Stimulated activated CD4-positive, alpha-beta T cell treated with anti-CD3 and anti-CD28 coated beads, Interleukin-12 subunit alpha, Interleukin-12 subunit beta, amount 100 ng/mL, for 4 hours (primary cell): ENCODE data around the gene ATXN7L1.

Experiments used
- DNase-seq: peaks from one replicate; pipeline ENCODE4 v3.0.0-alpha.2; 2020

ATXN7L1 gene

GRCh38 chr7:105769901-105770628 lies 106.3 kb downstream of the ATXN7L1 start:
- no peak for DNase-seq

- DNase-seq = no peak
Measured at GRCh38 chr7:105768898-105769507, 107.4 kb downstream of the ATXN7L1 start.

GRCh38 chr7:105768117-105768516 lies 108.3 kb downstream of the ATXN7L1 start:
- no peak for DNase-seq

- DNase-seq = no peak
Measured at GRCh38 chr7:105766421-105767073, 109.9 kb downstream of the ATXN7L1 start.

GRCh38 chr7:105765846-105766245 lies 110.6 kb downstream of the ATXN7L1 start:
- no peak for DNase-seq

- no peak for DNase-seq
Measured at GRCh38 chr7:105764506-105764905, 111.9 kb downstream of the ATXN7L1 start.

- DNase-seq = no peak
Measured at GRCh38 chr7:105760551-105761447, 115.6 kb downstream of the ATXN7L1 start.

GRCh38 chr7:105759670-105760550 lies 116.5 kb downstream of the ATXN7L1 start:
- peak; percentile 15 for DNase-seq

- no peak for DNase-seq
Measured at GRCh38 chr7:105756367-105756766, 120.0 kb downstream of the ATXN7L1 start.

GRCh38 chr7:105752671-105753275 lies 123.6 kb downstream of the ATXN7L1 start:
- no peak for DNase-seq

- no peak for DNase-seq
Measured at GRCh38 chr7:105751054-105751453, 125.3 kb downstream of the ATXN7L1 start.

- DNase-seq = no peak
Measured at GRCh38 chr7:105748701-105749100, 127.7 kb downstream of the ATXN7L1 start.

- DNase-seq = no peak
Measured at GRCh38 chr7:105745681-105746330, 130.6 kb downstream of the ATXN7L1 start.

- DNase-seq = no peak
Measured at GRCh38 chr7:105744258-105744657, 132.1 kb downstream of the ATXN7L1 start.

- DNase-seq = no peak
Measured at GRCh38 chr7:105743351-105744090, 132.9 kb downstream of the ATXN7L1 start.

GRCh38 chr7:105742787-105743186 lies 133.6 kb downstream of the ATXN7L1 start:
- DNase-seq = no peak

- DNase-seq = no peak
Measured at GRCh38 chr7:105741982-105742381, 134.4 kb downstream of the ATXN7L1 start.

- no peak for DNase-seq
Measured at GRCh38 chr7:105738133-105738532, 138.3 kb downstream of the ATXN7L1 start.

GRCh38 chr7:105734233-105734632 lies 142.2 kb downstream of the ATXN7L1 start:
- DNase-seq = no peak

GRCh38 chr7:105731042-105731441 lies 145.4 kb downstream of the ATXN7L1 start:
- no peak for DNase-seq
